Fibroblast of mammary gland (primary cell): ENCODE results near the gene KANK4.
"Not testable (repeated sequence)": the region's sequence is repeated elsewhere in the genome, so short reads cannot be mapped to it uniquely, and the experiment has no call there.

Source experiments
- DNase-seq: peaks from one replicate; pipeline ENCODE4 v3.0.0-alpha.2; 2010; ENCODE audit warnings: low read depth
- H3K4me3 ChIP-seq: 2 replicates; pipeline ENCODE4 v1.5.1; 2011; ENCODE audit warnings: low read depth, mild to moderate bottlenecking, low read length, moderate library complexity; ENCODE audit not compliant: control insufficient read depth
- TF ChIP-seq, protein P1 (sequence below): conservative IDR thresholded peaks from 2 replicates; pipeline ENCODE4 v1.5.1; 2011; ENCODE audit warnings: low read depth, low read length, inconsistent platforms; ENCODE audit not compliant: control insufficient read depth, insufficient read depth

The KANK4 gene

DNA sequence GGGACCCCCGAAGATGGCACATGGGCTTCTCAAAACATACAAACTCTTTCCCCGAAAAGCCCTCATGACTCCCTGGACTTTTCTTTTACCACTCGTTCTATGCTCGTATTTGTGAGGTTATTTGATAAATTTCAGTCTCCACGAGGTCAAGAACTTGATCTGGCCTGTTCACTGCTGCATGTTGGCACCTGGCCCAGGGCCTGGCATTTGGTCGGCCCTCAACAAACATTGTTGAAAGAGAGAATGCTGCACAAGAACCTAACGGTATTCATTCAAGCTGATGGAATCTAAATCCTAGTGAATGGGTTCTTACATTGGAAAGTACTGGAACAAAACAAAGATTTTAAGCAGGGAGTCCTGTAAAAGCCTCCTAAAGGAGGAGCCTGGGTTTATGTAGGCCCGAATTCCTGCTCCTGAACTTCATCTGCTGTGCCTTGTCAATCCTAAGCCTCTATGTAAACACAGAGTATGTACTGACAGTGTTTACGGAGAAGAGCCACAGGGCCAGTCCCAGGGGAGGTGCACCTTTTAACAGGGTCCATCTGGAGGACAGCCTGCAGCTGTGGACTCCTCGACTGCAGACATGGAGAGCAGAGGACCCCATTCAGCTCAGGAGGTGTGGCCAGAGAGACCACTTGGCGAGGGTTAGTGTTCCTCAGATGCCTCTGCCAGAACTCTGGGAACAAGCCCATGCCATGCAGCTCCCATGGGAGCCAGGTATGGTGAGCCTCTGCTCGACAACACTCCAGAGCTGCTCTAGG is 77.7 kb downstream of the KANK4 start:
- no peak overlapping the region for H3K4me3 ChIP-seq
- TF ChIP-seq, protein P1, sequence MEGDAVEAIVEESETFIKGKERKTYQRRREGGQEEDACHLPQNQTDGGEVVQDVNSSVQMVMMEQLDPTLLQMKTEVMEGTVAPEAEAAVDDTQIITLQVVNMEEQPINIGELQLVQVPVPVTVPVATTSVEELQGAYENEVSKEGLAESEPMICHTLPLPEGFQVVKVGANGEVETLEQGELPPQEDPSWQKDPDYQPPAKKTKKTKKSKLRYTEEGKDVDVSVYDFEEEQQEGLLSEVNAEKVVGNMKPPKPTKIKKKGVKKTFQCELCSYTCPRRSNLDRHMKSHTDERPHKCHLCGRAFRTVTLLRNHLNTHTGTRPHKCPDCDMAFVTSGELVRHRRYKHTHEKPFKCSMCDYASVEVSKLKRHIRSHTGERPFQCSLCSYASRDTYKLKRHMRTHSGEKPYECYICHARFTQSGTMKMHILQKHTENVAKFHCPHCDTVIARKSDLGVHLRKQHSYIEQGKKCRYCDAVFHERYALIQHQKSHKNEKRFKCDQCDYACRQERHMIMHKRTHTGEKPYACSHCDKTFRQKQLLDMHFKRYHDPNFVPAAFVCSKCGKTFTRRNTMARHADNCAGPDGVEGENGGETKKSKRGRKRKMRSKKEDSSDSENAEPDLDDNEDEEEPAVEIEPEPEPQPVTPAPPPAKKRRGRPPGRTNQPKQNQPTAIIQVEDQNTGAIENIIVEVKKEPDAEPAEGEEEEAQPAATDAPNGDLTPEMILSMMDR: no peak
- DNase-seq: no peak

DNA sequence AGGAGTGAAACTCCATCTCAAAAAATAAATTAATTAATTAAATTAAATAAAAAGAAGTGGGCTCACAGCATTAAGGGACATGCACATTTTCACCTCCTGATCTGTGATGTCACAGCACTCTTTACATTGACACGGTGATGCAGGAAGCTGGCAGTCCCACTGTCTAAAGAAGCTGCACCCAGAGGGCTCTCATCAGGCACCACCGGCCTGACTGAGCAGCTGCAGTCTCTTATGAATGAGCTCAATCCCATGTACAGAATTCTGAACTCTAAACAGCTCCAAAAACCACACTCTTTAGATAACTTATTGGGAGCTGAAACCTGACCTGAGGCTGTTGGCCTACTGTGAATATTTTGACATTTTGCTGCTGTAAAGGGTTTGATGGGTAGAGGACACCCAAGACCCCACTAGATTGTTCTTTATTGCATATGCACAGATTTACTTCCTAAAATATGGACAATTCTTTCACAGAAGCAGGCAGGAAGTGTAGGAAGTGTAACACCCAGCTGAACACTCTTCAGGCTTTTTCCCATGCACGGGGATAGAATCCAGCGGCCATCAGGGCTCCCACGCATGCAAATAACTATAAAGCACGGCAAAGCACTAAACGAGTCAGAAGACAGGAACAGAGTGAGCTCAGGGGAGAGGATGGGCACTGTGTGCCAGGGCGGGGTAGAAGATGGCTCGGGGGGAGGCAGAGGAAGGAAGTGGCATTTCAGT is 78.4 kb downstream of the KANK4 start:
- H3K4me3 ChIP-seq: no peak overlapping the region
- TF ChIP-seq, protein P1: no peak
- no peak for DNase-seq

DNA sequence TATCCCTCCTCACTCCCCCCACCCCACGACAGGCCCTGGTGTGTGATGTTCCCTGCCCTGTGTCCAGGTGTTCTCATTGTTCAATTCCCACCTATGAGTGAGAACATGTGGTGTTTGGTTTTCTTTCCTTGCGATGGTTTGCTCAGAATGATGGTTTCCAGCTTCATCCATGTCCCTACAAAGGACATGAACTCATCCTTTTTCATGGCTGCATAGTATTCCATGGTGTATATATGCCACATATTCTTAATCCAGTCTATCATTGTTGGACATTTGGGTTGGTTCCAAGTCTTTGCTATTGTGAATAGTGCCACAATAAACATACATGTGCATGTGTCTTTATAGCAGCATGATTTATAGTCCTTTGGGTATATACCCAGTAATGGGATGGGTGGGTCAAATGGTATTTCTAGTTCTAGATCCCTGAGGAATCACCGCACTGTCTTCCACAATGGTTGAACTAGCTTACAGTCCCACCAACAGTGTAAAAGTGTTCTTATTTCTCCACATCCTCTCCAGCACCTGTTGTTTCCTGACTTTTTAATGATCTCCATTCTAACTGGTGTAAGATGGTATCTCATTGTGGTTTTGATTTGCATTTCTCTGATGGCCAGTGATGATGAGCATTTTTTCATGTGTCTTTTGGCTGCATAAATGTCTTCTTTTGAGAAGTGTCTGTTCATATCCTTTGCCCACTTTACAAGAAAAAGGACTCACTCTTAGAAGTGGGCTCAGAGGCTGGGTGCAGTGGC is 79.4 kb downstream of the KANK4 start:
- not testable (repeated sequence) for DNase-seq, H3K4me3 ChIP-seq

DNA sequence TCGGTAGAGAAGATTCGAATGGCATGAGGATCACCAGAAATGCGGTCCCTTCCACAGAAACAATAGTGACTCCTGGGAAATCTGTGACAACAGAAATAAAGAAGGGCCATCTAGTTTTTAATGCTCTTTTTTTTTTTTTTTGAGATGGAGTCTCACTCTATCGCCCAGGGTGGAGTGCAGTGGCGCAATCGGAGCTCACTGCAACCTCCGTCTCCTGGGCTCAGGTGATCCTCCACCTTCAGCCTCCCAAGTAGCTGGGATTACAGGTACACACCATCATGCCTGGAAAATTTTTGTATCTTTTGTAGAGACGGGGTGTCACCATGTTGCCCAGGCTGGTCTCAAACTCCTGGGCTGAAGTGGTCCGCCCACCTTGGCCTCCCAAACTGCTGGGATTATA is 80.7 kb downstream of the KANK4 start:
- TF ChIP-seq, protein P1: no peak
- no peak for DNase-seq
- no peak overlapping the region for H3K4me3 ChIP-seq

DNA sequence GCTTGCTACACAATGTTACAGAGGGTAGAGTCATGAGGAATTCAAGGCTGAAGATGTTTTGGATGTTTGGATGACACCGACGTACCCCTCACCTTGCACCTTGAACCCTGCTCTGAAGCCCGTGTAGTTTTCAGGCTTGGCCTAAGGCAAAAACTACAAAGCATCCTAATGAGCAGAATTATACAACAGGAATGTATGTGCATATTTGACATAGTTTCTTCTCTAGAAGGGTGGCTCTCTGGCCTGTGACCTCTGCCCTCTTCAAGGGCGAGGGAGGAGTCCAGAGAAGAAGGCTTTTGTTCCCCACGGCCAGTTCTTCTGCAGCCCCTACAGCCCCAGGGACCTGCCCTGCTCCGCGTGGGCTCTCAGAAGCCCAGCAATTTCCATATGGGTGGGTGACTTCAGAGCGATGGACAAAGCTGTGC is 81.3 kb downstream of the KANK4 start:
- DNase-seq: no peak
- TF ChIP-seq, protein P1: no peak
- no peak overlapping the region for H3K4me3 ChIP-seq

DNA sequence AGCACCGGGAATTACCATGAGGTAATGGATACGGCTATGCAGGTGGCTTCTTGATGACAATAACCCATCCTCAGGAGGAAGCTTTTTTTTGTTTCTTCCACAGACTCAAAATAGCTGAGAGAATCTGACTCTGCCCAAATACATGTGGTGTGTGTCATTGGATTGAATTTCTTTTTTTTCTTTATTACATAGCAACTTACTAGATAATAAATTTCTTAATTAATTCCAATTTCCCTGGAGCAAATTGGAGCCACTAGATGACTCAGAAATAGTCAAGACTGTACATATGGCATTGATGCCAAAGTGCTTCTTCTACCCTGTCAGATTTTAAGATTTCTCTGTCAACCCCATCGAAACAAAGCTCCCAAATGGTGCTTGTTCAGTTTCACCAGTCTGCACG is 81.9 kb downstream of the KANK4 start:
- TF ChIP-seq, protein P1: no peak
- H3K4me3 ChIP-seq: no peak overlapping the region

DNA sequence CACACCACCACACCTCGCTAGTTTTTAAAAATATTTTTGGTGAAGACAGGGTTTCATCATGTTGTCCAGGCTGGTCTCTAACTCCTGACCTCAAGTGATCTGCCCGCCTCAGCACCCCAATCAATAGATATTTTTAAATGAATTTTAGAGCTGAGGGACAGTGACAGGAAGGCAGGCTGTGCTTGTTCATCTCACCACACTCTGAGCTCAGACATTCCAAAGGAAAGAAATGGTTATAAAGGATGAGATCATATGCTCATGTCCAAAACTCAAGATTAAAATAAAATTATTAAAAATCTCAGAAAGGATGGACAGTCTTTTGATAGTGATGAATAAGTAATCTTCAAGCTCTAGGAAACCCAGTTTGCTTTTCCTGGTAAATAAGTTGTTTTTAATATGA is 83.7 kb downstream of the KANK4 start:
- DNase-seq: no peak
- no peak overlapping the region for H3K4me3 ChIP-seq
- TF ChIP-seq, protein P1: no peak

More for the DNA sequence above, 81.9 kb downstream of the KANK4 start:
- DNase-seq: no peak
